PC-3 (cell line): ENCODE data around the gene VWA7.

ENCODE experiments used
- EZH2 ChIP-seq: fragments of 300-600 bp; sonication (generic); IDR thresholded peaks from one replicate; pipeline ENCODE4 v1.6.1; 2017; ENCODE audit warnings: antibody characterized with exemption, mild to moderate bottlenecking, low read length; ENCODE audit not compliant: unreplicated experiment
- EZH2phosphoT487 ChIP-seq: fragments of 300-600 bp; sonication (generic); IDR thresholded peaks from 2 replicates; pipeline ENCODE4 v1.6.1; 2018; ENCODE audit warnings: mild to moderate bottlenecking, antibody characterized with exemption, low read length, borderline replicate concordance
- TF ChIP-seq, protein P1 (sequence below): fragments of 300-600 bp; sonication (generic); conservative IDR thresholded peaks from 2 replicates; pipeline ENCODE4 v1.5.1; 2017; ENCODE audit warnings: antibody characterized with exemption, low read depth, mild to moderate bottlenecking, low read length

DNA sequence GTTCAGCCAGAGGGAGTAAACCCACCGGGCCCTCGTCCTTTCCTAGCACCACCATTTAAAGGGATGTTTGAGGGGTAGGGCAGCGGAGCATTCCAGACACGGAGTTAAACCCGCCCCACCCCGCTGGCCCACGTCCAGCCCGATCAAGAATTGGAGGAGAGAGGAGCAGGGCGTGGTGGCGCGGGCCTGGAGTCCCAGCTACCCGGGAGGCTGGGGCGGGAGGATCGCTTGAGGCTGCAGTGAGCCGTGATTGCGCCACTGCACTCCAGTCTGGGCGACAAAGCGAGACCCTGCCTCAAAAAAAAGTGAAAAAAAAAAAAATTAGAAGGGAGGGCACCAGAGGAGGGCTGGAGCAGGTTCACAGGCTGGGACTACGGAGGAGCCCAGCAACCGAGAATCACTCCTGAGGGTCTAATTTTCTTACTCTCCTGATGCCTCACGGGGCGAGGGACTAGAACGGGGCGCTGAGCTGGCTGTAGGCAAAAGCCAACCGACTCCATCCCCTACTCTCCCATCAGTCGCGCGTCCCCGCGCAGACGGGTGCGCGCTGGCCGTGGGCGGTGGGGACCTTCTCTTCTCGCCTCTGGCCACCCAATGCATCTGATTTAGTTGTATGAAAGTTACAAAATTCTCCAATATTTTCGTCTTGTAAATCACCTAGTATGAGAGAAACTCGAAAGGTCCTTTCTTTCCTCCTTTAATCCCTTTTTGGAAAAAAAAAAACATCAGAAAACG, 44.3 kb upstream of the VWA7 start:
- TF ChIP-seq, protein P1, sequence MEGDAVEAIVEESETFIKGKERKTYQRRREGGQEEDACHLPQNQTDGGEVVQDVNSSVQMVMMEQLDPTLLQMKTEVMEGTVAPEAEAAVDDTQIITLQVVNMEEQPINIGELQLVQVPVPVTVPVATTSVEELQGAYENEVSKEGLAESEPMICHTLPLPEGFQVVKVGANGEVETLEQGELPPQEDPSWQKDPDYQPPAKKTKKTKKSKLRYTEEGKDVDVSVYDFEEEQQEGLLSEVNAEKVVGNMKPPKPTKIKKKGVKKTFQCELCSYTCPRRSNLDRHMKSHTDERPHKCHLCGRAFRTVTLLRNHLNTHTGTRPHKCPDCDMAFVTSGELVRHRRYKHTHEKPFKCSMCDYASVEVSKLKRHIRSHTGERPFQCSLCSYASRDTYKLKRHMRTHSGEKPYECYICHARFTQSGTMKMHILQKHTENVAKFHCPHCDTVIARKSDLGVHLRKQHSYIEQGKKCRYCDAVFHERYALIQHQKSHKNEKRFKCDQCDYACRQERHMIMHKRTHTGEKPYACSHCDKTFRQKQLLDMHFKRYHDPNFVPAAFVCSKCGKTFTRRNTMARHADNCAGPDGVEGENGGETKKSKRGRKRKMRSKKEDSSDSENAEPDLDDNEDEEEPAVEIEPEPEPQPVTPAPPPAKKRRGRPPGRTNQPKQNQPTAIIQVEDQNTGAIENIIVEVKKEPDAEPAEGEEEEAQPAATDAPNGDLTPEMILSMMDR, result no peak
- TF ChIP-seq EZH2 (no peak), EZH2phosphoT487 (no peak)
